ENCODE results near the gene MMAB.
"Not testable (repeated sequence)": the region's sequence is repeated elsewhere in the genome, so short reads cannot be mapped to it uniquely, and the experiment has no call there.

The MMAB gene

GRCh38 chr12:109606320-109607028 lies 33.2 kb upstream of the MMAB start:
- ChIA-PET POLR2A (no interaction called here), CTCF (interaction anchor here (0.7 to 1.1 kb wide), 4 partner anchors 9 to 168 kb away, joined by 3 read pairs; no protein-coding TSS in a partner anchor)
- TF ChIP-seq L3MBTL2 (conservative IDR thresholded peaks at IDR 0.05) (no peak), NFRKB (IDR thresholded peaks at IDR 0.05) (no peak), SUZ12 (IDR thresholded peaks at IDR 0.05) (no peak), TARDBP (IDR thresholded peaks at IDR 0.05) (no peak), FOXA1 (IDR thresholded peaks at IDR 0.05) (no peak), ARNT (IDR thresholded peaks at IDR 0.05) (no peak), FOXK2 (IDR thresholded peaks at IDR 0.05) (no peak), SP1 (IDR thresholded peaks at IDR 0.05) (no peak), PKNOX1 (IDR thresholded peaks at IDR 0.05) (no peak; the same call in none of the 2 replicates), LEF1 (IDR thresholded peaks at IDR 0.05; ENCODE audit: borderline replicate concordance) (no peak), CTBP1 (IDR thresholded peaks at IDR 0.05; ENCODE audit: borderline replicate concordance) (no peak), ELF4 (IDR thresholded peaks at IDR 0.05) (no peak), ZNF384 (IDR thresholded peaks at IDR 0.05) (no peak)
- DNase-seq (ENCODE audit: extremely low spot score), result no peak

GRCh38 chr12:109605599-109606228 lies 32.4 kb upstream of the MMAB start:
- ChIA-PET POLR2A (no interaction called here), CTCF (interaction anchor here (0.7 to 1.0 kb wide), 2 partner anchors 9 to 165 kb away, joined by 3 read pairs; no protein-coding TSS in a partner anchor)
- TF ChIP-seq ELF4 (IDR thresholded peaks at IDR 0.05) (no peak), TARDBP (IDR thresholded peaks at IDR 0.05) (no peak), ZNF384 (IDR thresholded peaks at IDR 0.05) (no peak), ARNT (IDR thresholded peaks at IDR 0.05) (no peak), SP1 (IDR thresholded peaks at IDR 0.05) (no peak), BHLHE40 (IDR thresholded peaks at IDR 0.05; ENCODE audit: borderline replicate concordance) (no peak), L3MBTL2 (conservative IDR thresholded peaks at IDR 0.05) (no peak), FOXM1 (IDR thresholded peaks at IDR 0.05; ENCODE audit: borderline replicate concordance) (no peak), NFRKB (IDR thresholded peaks at IDR 0.05) (no peak), FOXK2 (IDR thresholded peaks at IDR 0.05) (no peak), LEF1 (IDR thresholded peaks at IDR 0.05; ENCODE audit: borderline replicate concordance) (no peak), CTBP1 (IDR thresholded peaks at IDR 0.05; ENCODE audit: borderline replicate concordance) (no peak)
- no peak for DNase-seq (ENCODE audit: extremely low spot score)

- POLR2A ChIA-PET, result no interaction called here
- TF ChIP-seq TARDBP (IDR thresholded peaks at IDR 0.05), result no peak
- TF ChIP-seq ELF4 (IDR thresholded peaks at IDR 0.05), result no peak
- TF ChIP-seq ARNT (IDR thresholded peaks at IDR 0.05), result no peak
- TF ChIP-seq ZNF384 (IDR thresholded peaks at IDR 0.05), result no peak
- TF ChIP-seq NFRKB (IDR thresholded peaks at IDR 0.05), result no peak
- no peak for TF ChIP-seq L3MBTL2 (conservative IDR thresholded peaks at IDR 0.05)
- no peak for TF ChIP-seq SP1 (IDR thresholded peaks at IDR 0.05)
- TF ChIP-seq CTBP1 (IDR thresholded peaks at IDR 0.05; ENCODE audit: borderline replicate concordance), result no peak
- no peak for TF ChIP-seq SUZ12 (IDR thresholded peaks at IDR 0.05)
- TF ChIP-seq LEF1 (IDR thresholded peaks at IDR 0.05; ENCODE audit: borderline replicate concordance), result no peak
- no peak for TF ChIP-seq FOXM1 (IDR thresholded peaks at IDR 0.05; ENCODE audit: borderline replicate concordance)
- no peak for TF ChIP-seq PKNOX1 (IDR thresholded peaks at IDR 0.05)
- no peak for TF ChIP-seq BHLHE40 (IDR thresholded peaks at IDR 0.05; ENCODE audit: borderline replicate concordance)
- no peak for TF ChIP-seq HDGF (IDR thresholded peaks at IDR 0.05; ENCODE audit: borderline replicate concordance)
- no peak for TF ChIP-seq FOXK2 (IDR thresholded peaks at IDR 0.05)
- no peak for TF ChIP-seq FOXA1 (IDR thresholded peaks at IDR 0.05)
- CTCF ChIA-PET, result no interaction called here
- DNase-seq (ENCODE audit: extremely low spot score), result no peak
Measured at GRCh38 chr12:109605016-109605415, 31.7 kb upstream of the MMAB start.

GRCh38 chr12:109604132-109604585 lies 30.9 kb upstream of the MMAB start:
- CTCF ChIA-PET, result no interaction called here
- DNase-seq (ENCODE audit: extremely low spot score), result no peak
- POLR2A ChIA-PET, result no interaction called here
- TF ChIP-seq PKNOX1 (IDR thresholded peaks at IDR 0.05) (no peak), L3MBTL2 (conservative IDR thresholded peaks at IDR 0.05) (no peak), FOXM1 (IDR thresholded peaks at IDR 0.05; ENCODE audit: borderline replicate concordance) (no peak), SP1 (IDR thresholded peaks at IDR 0.05) (no peak), FOXK2 (IDR thresholded peaks at IDR 0.05) (no peak), SUZ12 (IDR thresholded peaks at IDR 0.05) (no peak), ZNF384 (IDR thresholded peaks at IDR 0.05) (no peak), BHLHE40 (IDR thresholded peaks at IDR 0.05; ENCODE audit: borderline replicate concordance) (no peak), HDGF (IDR thresholded peaks at IDR 0.05; ENCODE audit: borderline replicate concordance) (no peak), ARNT (IDR thresholded peaks at IDR 0.05) (no peak), NFRKB (IDR thresholded peaks at IDR 0.05) (no peak), TARDBP (IDR thresholded peaks at IDR 0.05) (no peak), ELF4 (IDR thresholded peaks at IDR 0.05) (no peak), CTBP1 (IDR thresholded peaks at IDR 0.05; ENCODE audit: borderline replicate concordance) (no peak), FOXA1 (IDR thresholded peaks at IDR 0.05) (no peak), LEF1 (IDR thresholded peaks at IDR 0.05; ENCODE audit: borderline replicate concordance) (no peak)

- CTCF ChIA-PET; POLR2A ChIA-PET; DNase-seq (ENCODE audit: extremely low spot score): not testable (repeated sequence)
Measured at GRCh38 chr12:109602132-109602531, 28.8 kb upstream of the MMAB start.
